Activated CD4-positive, alpha-beta memory T cell treated with anti-CD3 and anti-CD28 coated beads, Interleukin-2, amount 10 ng/mL, durations not matched to agents 7 days and 5 days (primary cell): ENCODE data around the gene LRRC1. TPM values are rescaled to one million over a fixed set of nuclear protein-coding genes. Genes with fewer than 3 reads are reported as not detected.

Experiments
- CTCF ChIA-PET: fragments of 350-600 bp; sonication (Branson Sonifier 250); formaldehyde crosslinking; loops from one replicate; lab custom pipeline; 2021; ENCODE audit warnings: antibody characterized with exemption, inconsistent platforms; lab: Charles Lee
- POLR2A ChIA-PET: fragments of 350-600 bp; sonication (Branson Sonifier 250); formaldehyde crosslinking; loops from one replicate; lab custom pipeline; 2021; ENCODE audit warnings: antibody characterized with exemption; lab: Charles Lee
- DNase-seq: peaks from one replicate; pipeline ENCODE4 v3.0.0-alpha.2; 2020
- H3K27ac Mint-ChIP-seq: one replicate; pipeline ENCODE4 v1.8.0; 2021; ENCODE audit warnings: mild to moderate bottlenecking, mixed read lengths
- H3K27me3 Mint-ChIP-seq: one replicate; pipeline ENCODE4 v1.8.0; 2021; ENCODE audit warnings: mixed read lengths
- H3K36me3 Mint-ChIP-seq: one replicate; pipeline ENCODE4 v1.8.0; 2021; ENCODE audit warnings: low read depth, mixed read lengths
- H3K4me1 Mint-ChIP-seq: one replicate; pipeline ENCODE4 v1.8.0; 2021; ENCODE audit warnings: mixed read lengths
- H3K4me3 Mint-ChIP-seq: one replicate; pipeline ENCODE4 v1.8.0; 2021; ENCODE audit warnings: mild to moderate bottlenecking, mixed read lengths
- H3K9me3 Mint-ChIP-seq: one replicate; pipeline ENCODE4 v1.8.0; 2021; ENCODE audit warnings: mixed read lengths
- total RNA-seq, 2 experiments: library from RNA; stranded (reverse); gene quantifications; one replicate each; pipeline ENCODE4 v1.2.3, GENCODE V29; 2021

The LRRC1 gene
- total RNA-seq, 2 experiments from 2014 or later = 4.0 to 4.1 TPM

GRCh38 chr6:53920881-53921280 lies 126.1 kb downstream of the LRRC1 start:
- H3K27me3 Mint-ChIP-seq = no peaks in the 10 kb centered on the region
- no peak for DNase-seq
- ChIA-PET POLR2A (no interaction called here), CTCF (no interaction called here)
- H3K4me3 Mint-ChIP-seq = no peak overlapping the region
- H3K36me3 Mint-ChIP-seq = no peaks in the 10 kb centered on the region
- no peaks in the 10 kb centered on the region for H3K4me1 Mint-ChIP-seq
- H3K27ac Mint-ChIP-seq = no peak overlapping the region
- no peaks in the 10 kb centered on the region for H3K9me3 Mint-ChIP-seq

DNA sequence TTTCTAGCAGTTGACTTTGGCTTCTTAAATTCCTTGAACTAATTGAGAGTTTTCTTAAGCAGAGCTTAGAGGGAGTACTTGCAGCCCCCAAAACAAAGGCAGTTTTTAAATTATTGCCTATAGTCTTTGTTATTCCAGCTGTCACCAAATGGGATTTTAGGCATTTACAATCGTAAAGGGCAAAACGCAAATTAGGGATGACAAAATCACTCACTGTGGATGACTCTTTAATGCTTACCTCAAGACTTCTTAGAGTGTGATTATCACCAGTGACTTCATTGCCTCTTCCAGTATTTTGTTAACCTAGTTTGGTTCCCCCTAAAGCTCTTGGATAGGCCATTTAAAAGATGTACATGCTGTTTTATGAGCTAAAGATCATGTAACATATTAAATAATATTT lies 126.8 kb downstream of the LRRC1 start:
- CTCF ChIA-PET = no interaction called here
- Mint-ChIP-seq H3K4me1 (no peaks in the 10 kb centered on the region), H3K27ac (no peak overlapping the region), H3K27me3 (no peaks in the 10 kb centered on the region), H3K36me3 (no peaks in the 10 kb centered on the region), H3K9me3 (no peaks in the 10 kb centered on the region), H3K4me3 (no peak overlapping the region)
- POLR2A ChIA-PET = no interaction called here
- DNase-seq = no peak

- POLR2A ChIA-PET = no interaction called here
- Mint-ChIP-seq H3K4me3 (no peak overlapping the region), H3K4me1 (no peaks in the 10 kb centered on the region), H3K9me3 (no peaks in the 10 kb centered on the region), H3K27me3 (no peaks in the 10 kb centered on the region), H3K27ac (no peak overlapping the region), H3K36me3 (no peaks in the 10 kb centered on the region)
- CTCF ChIA-PET = no interaction called here
- DNase-seq = no peak
Measured at GRCh38 chr6:53922539-53922981, 127.8 kb downstream of the LRRC1 start.

DNA sequence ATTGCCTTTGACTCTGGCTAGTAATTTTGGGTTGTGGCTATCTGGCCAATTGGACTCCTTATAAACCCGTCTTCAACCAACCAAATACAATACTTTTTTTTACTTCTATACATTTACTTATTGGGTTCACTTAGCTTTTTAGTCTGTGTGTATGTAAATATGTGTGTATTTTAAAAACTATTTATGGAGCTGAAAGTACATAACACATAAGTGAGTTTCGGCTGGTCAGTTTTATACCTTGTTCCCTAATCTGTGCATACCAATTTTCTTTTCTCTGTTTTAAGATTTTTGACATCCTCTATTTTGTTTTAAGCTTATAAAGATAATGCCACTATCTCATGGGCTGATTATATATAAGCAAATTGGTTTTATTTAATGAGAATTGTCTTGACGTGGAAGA lies 129.5 kb downstream of the LRRC1 start:
- no peak overlapping the region for H3K27ac Mint-ChIP-seq
- ChIA-PET POLR2A (no interaction called here), CTCF (no interaction called here)
- no peaks in the 10 kb centered on the region for H3K36me3 Mint-ChIP-seq
- DNase-seq = no peak
- no peak overlapping the region for H3K4me3 Mint-ChIP-seq
- no peaks in the 10 kb centered on the region for H3K27me3 Mint-ChIP-seq
- no peaks in the 10 kb centered on the region for H3K4me1 Mint-ChIP-seq
- no peaks in the 10 kb centered on the region for H3K9me3 Mint-ChIP-seq

- Mint-ChIP-seq H3K36me3 (no peaks in the 10 kb centered on the region), H3K9me3 (no peaks in the 10 kb centered on the region), H3K4me1 (no peaks in the 10 kb centered on the region), H3K27ac (no peak overlapping the region), H3K4me3 (no peak overlapping the region), H3K27me3 (no peaks in the 10 kb centered on the region)
- no peak for DNase-seq
- ChIA-PET CTCF (no interaction called here), POLR2A (no interaction called here)
Measured at GRCh38 chr6:53924821-53925422, 130.1 kb downstream of the LRRC1 start.

DNA sequence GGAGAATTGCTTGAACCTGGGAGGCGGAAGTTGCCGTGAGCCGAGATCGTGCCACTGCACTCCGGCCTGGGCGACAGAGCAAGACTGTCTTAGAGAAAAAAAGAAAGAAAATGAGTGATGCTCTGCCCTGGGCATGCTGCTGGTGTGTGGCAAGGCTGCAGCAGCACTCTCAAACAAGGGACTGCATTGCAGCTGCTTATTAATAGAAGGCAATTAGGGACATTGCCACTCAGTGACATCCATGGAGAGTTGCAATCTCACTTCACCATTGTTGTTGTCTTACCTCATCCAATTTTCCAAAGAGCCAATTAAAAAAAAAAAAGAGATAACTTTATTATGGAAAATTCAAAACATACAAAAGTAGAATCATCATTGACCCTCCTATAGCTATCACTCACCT lies 131.1 kb downstream of the LRRC1 start:
- Mint-ChIP-seq H3K36me3 (no peaks in the 10 kb centered on the region), H3K27ac (no peak overlapping the region), H3K27me3 (no peaks in the 10 kb centered on the region), H3K4me3 (no peak overlapping the region), H3K4me1 (no peaks in the 10 kb centered on the region), H3K9me3 (no peaks in the 10 kb centered on the region)
- DNase-seq = no peak
- POLR2A ChIA-PET = no interaction called here
- CTCF ChIA-PET = no interaction called here

DNA sequence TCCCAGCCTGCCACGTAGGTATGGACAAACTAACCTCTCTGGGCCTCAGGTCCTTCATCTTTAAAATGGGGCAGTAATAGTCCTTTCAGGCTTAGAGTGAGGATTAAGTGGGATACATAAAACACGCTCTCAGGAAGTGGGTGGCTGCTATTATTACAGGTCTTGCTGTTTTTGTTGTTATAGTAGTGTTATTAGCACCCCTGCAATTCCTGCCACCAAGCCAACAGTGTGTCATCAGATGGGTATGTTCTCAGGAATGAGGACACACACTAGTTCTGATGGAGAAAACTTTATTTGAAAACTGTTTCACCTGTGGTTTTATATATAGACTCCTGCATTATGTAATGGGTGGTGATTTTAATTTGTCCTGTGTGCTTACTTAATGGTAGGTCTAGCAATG lies 131.7 kb downstream of the LRRC1 start:
- Mint-ChIP-seq H3K36me3 (no peaks in the 10 kb centered on the region), H3K4me1 (no peaks in the 10 kb centered on the region), H3K9me3 (no peaks in the 10 kb centered on the region), H3K4me3 (no peak overlapping the region), H3K27ac (no peak overlapping the region), H3K27me3 (no peaks in the 10 kb centered on the region)
- DNase-seq = no peak
- CTCF ChIA-PET = no interaction called here
- POLR2A ChIA-PET = no interaction called here

- Mint-ChIP-seq H3K36me3 (no peaks in the 10 kb centered on the region), H3K9me3 (no peaks in the 10 kb centered on the region), H3K27me3 (no peaks in the 10 kb centered on the region), H3K4me3 (no peak overlapping the region), H3K27ac (no peak overlapping the region), H3K4me1 (no peaks in the 10 kb centered on the region)
- ChIA-PET POLR2A (no interaction called here), CTCF (no interaction called here)
- DNase-seq = no peak
Measured at GRCh38 chr6:53928641-53929040, 133.8 kb downstream of the LRRC1 start.

DNA sequence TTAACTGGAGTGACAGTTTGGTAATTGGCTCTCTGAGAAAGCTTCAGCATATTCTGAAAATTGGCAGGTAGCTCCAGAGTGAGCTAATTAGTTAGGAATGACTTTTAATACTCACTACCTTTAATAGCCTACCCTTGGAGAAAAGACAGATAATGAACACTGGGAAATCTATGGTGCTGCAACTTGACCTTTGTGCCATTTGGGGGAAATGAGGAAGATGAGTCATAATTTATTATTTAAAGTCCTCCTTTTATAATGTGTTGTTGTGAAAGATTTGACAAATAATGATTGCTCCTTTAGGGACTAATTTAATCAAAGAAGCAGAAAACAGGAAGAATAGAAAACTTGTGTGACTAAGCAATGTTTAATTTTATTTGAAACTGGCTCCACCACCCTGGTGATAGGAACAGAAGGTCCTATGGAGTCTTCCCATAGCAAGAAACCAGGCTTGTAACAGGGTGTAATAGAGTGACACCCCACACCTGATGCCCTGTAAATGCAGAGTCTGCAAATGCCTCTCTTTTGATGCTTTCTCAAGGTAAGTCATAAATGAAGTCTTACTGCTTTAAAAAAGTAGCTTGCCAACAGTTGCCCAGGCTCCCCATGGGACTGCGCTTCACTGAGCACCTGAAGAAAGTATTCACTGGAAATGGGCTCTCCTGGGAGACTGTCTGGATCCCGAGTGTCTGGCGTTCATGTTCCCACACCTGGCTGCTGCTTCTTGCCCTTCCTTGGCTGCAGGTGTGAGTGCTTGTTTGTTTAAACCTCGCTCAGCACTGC lies 134.4 kb downstream of the LRRC1 start:
- Mint-ChIP-seq H3K27ac (no peak overlapping the region), H3K36me3 (no peaks in the 10 kb centered on the region), H3K4me1 (no peaks in the 10 kb centered on the region), H3K9me3 (no peaks in the 10 kb centered on the region), H3K4me3 (no peak overlapping the region), H3K27me3 (no peaks in the 10 kb centered on the region)
- DNase-seq = no peak
- ChIA-PET CTCF (no interaction called here), POLR2A (no interaction called here)

GRCh38 chr6:53929821-53930120 lies 135.0 kb downstream of the LRRC1 start:
- Mint-ChIP-seq H3K27me3 (no peaks in the 10 kb centered on the region), H3K4me3 (no peak overlapping the region), H3K9me3 (no peaks in the 10 kb centered on the region), H3K4me1 (no peaks in the 10 kb centered on the region), H3K27ac (no peak overlapping the region), H3K36me3 (no peaks in the 10 kb centered on the region)
- CTCF ChIA-PET = no interaction called here
- POLR2A ChIA-PET = no interaction called here
- no peak for DNase-seq

DNA sequence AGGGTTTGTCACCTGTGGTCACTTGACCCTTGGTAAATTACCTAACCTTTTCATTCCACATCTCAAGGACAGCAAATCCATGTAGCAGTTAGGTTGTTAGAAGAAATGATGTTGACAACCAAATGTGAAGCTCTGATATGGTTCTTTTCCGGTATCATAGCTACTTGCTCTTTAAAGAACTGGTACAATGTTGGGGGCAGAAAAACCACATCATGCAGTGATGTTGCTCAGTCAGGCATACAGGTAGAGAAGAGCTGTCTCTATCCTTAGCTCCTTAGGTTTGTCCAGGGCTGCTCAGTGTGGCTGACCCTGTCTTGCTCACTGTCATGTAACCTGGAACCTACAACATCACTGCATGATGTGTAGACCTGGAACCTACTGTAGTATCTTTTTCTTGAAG lies 135.5 kb downstream of the LRRC1 start:
- Mint-ChIP-seq H3K27ac (no peak overlapping the region), H3K4me3 (no peak overlapping the region), H3K4me1 (no peaks in the 10 kb centered on the region), H3K9me3 (no peaks in the 10 kb centered on the region), H3K27me3 (no peaks in the 10 kb centered on the region), H3K36me3 (no peaks in the 10 kb centered on the region)
- CTCF ChIA-PET = no interaction called here
- no peak for DNase-seq
- POLR2A ChIA-PET = no interaction called here

DNA sequence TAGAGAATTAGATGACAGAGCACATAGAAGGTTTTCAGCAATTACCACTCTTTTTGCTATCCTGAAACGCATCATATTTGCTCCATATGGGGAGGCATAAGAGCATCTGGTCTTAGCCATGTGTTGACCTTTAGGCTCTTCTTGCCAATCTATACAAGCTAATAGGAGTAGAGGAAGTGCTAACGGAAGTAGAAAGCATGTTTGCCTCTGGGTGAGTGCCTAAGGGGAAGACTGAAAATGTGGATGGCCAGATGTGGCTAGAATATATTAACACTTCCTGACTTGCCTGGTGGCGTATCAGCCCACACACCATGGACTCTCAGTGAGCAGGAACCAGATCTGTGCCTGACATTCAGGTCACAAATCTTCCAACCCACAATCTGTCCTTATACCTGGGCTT lies 136.3 kb downstream of the LRRC1 start:
- ChIA-PET CTCF (no interaction called here), POLR2A (no interaction called here)
- H3K27ac Mint-ChIP-seq = no peak overlapping the region
- no peaks in the 10 kb centered on the region for H3K9me3 Mint-ChIP-seq
- no peaks in the 10 kb centered on the region for H3K27me3 Mint-ChIP-seq
- no peaks in the 10 kb centered on the region for H3K4me1 Mint-ChIP-seq
- no peak overlapping the region for H3K4me3 Mint-ChIP-seq
- no peak for DNase-seq
- H3K36me3 Mint-ChIP-seq = no peaks in the 10 kb centered on the region

GRCh38 chr6:53932516-53932915 lies 137.7 kb downstream of the LRRC1 start:
- Mint-ChIP-seq H3K9me3 (no peaks in the 10 kb centered on the region), H3K4me3 (no peak overlapping the region), H3K36me3 (no peaks in the 10 kb centered on the region), H3K27ac (no peak overlapping the region), H3K27me3 (no peaks in the 10 kb centered on the region), H3K4me1 (peaks cover 2% of the 10 kb centered on the region)
- DNase-seq = no peak
- CTCF ChIA-PET = no interaction called here
- POLR2A ChIA-PET = no interaction called here

GRCh38 chr6:53934023-53934422 lies 139.2 kb downstream of the LRRC1 start:
- DNase-seq = no peak
- ChIA-PET POLR2A (no interaction called here), CTCF (no interaction called here)
- no peak overlapping the region for H3K27ac Mint-ChIP-seq
- no peaks in the 10 kb centered on the region for H3K36me3 Mint-ChIP-seq
- H3K27me3 Mint-ChIP-seq = peaks cover 4% of the 10 kb centered on the region
- no peak overlapping the region for H3K4me3 Mint-ChIP-seq
- H3K9me3 Mint-ChIP-seq = no peaks in the 10 kb centered on the region
- H3K4me1 Mint-ChIP-seq = peaks cover 9% of the 10 kb centered on the region
